Inferior parietal cortex (tissue), 1 donor: Measurements from ENCODE around the gene ADGRG6.

Experiments
- DNase-seq: peaks from one replicate; pipeline ENCODE4 v3.0.0-alpha.2; 2016; ENCODE audit errors: extremely low spot score

The ADGRG6 gene

GRCh38 chr6:142322066-142322465 lies 20.3 kb downstream of the ADGRG6 start:
- DNase-seq, result no peak

GRCh38 chr6:142322504-142323198 lies 20.8 kb downstream of the ADGRG6 start:
- DNase-seq, result no peak

- DNase-seq, result no peak
These were observed 21.6 kb downstream of the ADGRG6 start for GRCh38 chr6:142323377-142323776.

- DNase-seq, result no peak
These were observed 22.3 kb downstream of the ADGRG6 start for GRCh38 chr6:142324111-142324510.

- DNase-seq, result no peak
These were observed 23.3 kb downstream of the ADGRG6 start for GRCh38 chr6:142325111-142325510.

- DNase-seq, result no peak
These were observed 24.7 kb downstream of the ADGRG6 start for GRCh38 chr6:142326540-142326939.

- DNase-seq, result no peak
These were observed 26.3 kb downstream of the ADGRG6 start for GRCh38 chr6:142328070-142328469.

GRCh38 chr6:142329486-142330113 lies 27.8 kb downstream of the ADGRG6 start:
- no peak for DNase-seq

- no peak for DNase-seq
These were observed 29.3 kb downstream of the ADGRG6 start for GRCh38 chr6:142331075-142331551.

- DNase-seq, result no peak
These were observed 29.8 kb downstream of the ADGRG6 start for GRCh38 chr6:142331601-142332000.

GRCh38 chr6:142332393-142333098 lies 30.7 kb downstream of the ADGRG6 start:
- DNase-seq, result no peak

- no peak for DNase-seq
These were observed 31.6 kb downstream of the ADGRG6 start for GRCh38 chr6:142333431-142333830.

- no peak for DNase-seq
These were observed 32.5 kb downstream of the ADGRG6 start for GRCh38 chr6:142334294-142334693.

GRCh38 chr6:142335415-142335814 lies 33.6 kb downstream of the ADGRG6 start:
- DNase-seq, result no peak

- no peak for DNase-seq
These were observed 34.4 kb downstream of the ADGRG6 start for GRCh38 chr6:142336183-142336582.

- no peak for DNase-seq
These were observed 35.0 kb downstream of the ADGRG6 start for GRCh38 chr6:142336787-142337186.

- no peak for DNase-seq
These were observed 37.3 kb downstream of the ADGRG6 start for GRCh38 chr6:142339113-142339512.

GRCh38 chr6:142339968-142340658 lies 38.3 kb downstream of the ADGRG6 start:
- no peak for DNase-seq

- no peak for DNase-seq
These were observed 40.1 kb downstream of the ADGRG6 start for GRCh38 chr6:142341855-142342330.

GRCh38 chr6:142342986-142343385 lies 41.2 kb downstream of the ADGRG6 start:
- DNase-seq, result no peak

GRCh38 chr6:142343938-142344337 lies 42.1 kb downstream of the ADGRG6 start:
- DNase-seq, result no peak

- no peak for DNase-seq
These were observed 43.5 kb downstream of the ADGRG6 start for GRCh38 chr6:142345261-142345660.
